Measurements from ENCODE around the gene RASSF3.
"Not testable (repeated sequence)": the region's sequence is repeated elsewhere in the genome, so short reads cannot be mapped to it uniquely, and the experiment has no call there.

RASSF3 gene

DNA sequence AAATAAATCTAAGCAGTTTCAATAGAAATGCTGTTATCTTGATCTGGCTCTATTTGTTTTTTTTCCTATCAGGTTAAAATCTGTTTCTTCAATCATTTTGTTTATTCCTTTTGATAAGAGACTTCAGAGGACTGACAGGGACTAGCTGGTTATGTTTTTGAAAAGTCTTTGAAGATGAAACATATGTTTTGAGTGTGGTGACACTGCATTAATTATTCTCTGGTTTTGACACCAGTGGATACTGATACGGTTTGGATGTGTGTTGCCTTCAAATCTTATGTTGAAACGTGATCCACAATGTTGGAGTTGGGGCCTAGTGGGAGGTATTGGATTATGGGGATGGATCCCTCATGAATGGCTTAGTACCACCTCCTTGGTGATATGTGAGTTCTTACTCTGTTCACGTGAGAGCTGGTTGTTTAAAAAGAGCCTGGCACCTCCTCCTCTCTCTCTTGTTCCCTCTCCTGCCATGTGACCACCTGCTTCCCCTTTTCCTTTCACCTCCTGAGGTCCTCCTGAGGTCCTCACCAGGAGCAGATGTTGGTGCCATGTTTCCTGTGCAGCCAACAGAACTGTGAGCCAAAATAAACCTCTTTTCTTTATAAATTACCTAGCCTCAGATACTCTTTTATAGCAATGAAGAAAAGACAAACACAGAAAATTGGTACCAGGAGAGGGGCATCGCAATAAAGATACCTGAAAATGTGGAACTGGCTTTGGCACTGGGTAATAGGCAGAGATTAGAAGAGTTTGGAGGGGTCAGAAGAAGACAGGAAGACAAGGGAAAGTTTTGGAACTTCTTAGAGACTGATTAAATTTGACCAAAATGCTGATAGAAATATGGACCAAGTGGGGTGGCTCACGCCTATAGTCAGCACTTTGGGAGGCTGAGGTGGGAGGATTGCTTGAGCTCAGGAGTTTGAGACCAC, 23.0 kb downstream of the RASSF3 start:
- no peak for DNase-seq (ENCODE audit: low read depth)

DNA sequence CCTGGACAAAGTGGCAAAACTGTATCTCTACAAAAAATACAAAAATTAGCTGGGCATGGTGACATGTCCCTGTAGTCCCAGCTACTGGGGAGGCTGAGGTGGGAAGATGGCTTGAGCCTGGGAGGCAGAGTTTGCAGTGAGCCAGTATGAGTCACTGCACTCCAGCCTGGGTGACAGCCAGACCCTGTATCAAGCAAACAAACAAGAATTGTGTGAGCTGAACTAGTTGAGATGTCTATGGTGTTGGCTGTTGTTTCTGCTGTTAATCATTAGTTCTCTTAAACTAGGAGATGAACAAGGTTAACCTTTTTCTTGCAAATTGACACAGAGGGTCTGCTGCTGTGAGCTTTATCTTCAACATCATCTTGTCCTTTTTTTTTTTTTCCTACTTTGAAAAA, 23.6 kb downstream of the RASSF3 start:
- DNase-seq (ENCODE audit: low read depth), result no peak

DNA sequence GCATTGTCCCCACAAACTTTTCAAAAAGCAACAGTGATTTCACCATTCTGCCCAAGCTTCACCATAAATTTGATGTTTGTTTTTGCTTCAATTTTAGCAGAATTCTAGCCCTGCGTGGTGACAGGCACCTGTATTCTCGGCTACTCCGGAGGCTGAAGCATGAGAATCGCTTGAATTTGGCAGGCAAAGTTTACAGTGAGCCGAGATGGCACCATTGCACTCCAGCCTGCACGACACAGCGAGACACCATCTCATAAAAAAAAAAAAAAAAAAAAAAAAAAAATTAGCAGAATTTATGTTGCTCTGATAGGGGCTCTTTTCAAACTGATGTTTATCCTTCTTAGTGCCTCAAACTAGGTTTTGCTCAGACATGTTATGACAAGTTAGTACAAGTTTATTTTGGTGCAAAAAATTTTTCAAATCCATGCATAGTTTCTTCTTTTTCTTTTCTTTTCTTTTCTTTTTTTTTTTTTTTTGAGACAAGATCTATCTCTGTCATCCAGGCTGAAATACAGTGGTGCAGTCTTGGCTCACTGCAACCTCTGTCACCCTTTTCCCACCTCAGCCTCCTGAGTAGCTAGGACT, 24.3 kb downstream of the RASSF3 start:
- DNase-seq (ENCODE audit: low read depth), result no peak

GRCh38 chr12:64635356-64635998, 25.2 kb downstream of the RASSF3 start:
- no peak for DNase-seq (ENCODE audit: low read depth)

- no peak for DNase-seq (ENCODE audit: low read depth)
Observed at GRCh38 chr12:64636856-64637255, 26.6 kb downstream of the RASSF3 start.

GRCh38 chr12:64639466-64639865, 29.2 kb downstream of the RASSF3 start:
- no peak for DNase-seq (ENCODE audit: low read depth)

DNA sequence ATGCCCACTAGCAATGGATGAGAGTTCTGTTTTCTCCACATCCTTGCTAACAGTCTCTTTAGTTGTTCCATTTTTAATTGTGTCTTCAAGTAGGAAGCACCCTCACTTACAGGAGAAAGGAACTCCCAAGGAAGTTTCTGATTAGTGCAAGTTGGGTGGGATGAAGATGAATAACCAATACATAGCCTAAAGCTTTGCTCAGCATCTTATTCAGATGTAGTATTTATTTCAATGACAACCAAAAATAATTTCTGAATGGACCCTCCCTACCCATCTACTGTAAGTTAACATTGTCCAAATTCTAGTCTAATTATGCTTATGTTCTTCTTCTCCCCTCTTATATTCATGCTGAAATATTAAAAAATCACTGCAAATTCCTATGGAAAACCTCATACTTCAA, 36.0 kb downstream of the RASSF3 start:
- DNase-seq (ENCODE audit: low read depth), result no peak

DNA sequence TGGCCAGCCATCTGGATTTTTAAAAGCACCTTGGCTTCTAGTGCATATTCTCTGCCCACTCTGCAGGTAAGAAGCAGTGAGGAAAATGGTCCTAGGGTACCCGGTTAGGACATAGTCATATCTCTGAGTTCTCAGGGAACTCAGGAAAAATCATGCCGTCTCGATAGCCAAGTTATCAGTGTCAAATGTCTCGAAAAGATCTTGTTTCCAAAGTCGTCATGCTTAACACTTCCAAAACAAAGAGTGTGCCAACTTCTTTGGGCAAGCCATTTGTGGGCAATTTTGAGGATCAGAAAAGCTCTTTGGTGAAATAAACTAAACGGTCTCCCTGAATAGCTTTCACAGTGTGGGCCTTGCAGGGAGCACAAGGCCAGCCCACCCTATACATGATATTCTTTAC, 39.2 kb downstream of the RASSF3 start:
- no peak for DNase-seq (ENCODE audit: low read depth)

GRCh38 chr12:64650762-64651161, 40.5 kb downstream of the RASSF3 start:
- DNase-seq (ENCODE audit: low read depth), result no peak

DNA sequence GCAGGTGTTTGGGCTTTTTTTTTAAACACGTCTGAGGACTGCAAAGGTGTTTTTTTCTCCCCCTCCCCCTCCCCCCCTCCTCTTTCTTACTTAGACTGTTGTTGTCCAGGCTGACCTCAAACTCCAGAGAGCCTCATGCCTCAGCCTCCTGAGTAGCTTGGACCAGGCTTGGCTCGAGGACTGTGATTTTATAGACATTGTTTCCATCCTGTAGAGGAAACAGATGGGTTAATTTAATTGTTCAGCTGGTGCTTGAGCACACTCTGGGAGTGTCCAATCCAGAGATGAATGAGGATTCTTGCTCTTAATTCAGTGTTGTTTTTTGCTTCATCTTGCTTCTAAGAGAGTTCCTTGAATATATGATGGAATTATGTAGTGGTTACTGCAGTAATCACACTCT, 42.1 kb downstream of the RASSF3 start:
- no peak for DNase-seq (ENCODE audit: low read depth)

DNA sequence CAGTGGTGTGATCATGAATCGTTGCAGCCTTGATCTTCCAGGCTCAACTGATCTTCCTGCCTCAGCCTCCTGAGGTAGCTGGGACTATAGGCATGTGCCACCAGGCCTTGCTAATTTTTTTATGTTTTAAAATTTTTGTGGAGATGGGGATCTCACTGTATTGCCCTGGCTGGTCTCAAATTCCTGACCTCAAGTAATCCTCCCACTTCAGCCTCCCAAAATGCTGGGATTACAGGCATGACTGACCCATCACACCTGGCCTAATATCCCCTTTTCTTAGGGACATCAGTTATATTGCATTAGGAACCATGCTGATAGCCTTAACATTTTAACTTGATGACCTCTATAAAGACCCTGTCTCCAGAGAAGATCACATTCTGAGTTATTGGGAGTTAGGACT, 42.8 kb downstream of the RASSF3 start:
- no peak for DNase-seq (ENCODE audit: low read depth)

DNA sequence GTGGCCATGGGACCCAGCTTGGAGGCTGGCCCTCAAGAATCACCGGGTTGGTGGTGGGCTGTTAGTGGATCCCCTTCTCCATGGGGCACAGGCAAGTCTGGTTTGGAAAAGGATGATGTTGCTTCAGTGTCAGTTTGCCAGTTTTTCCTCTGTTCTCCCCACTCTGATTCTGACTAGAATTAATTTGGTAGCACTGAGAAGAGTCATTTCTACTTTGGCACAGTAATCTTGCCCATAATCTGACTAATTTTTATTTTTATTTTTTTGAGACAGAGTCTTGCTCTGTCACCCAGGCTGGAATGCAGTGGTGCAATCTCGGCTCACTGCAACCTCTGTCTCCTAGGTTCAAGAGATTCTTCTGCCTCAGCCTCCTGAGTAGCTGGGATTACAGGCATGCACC, 43.6 kb downstream of the RASSF3 start:
- DNase-seq (ENCODE audit: low read depth), result not testable (repeated sequence)

DNA sequence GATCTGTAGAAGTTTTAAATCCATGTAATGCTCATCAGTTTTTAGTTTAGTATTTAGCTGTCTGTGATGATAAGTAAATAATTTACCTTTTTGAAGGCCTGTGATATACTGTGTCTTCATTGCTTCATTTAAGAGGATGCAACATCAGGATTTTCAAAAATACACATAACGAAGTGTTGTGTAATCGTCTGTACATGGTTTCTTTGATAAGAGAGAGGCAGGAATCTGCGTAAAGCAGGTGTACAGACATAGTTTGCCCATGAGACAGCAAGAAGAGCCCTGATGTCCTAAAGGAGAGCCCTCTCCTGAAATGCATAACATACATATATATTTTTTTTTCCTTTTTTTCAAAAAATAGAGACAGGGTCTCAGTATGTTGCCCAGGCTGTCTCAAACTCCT, 44.8 kb downstream of the RASSF3 start:
- no peak for DNase-seq (ENCODE audit: low read depth)

DNA sequence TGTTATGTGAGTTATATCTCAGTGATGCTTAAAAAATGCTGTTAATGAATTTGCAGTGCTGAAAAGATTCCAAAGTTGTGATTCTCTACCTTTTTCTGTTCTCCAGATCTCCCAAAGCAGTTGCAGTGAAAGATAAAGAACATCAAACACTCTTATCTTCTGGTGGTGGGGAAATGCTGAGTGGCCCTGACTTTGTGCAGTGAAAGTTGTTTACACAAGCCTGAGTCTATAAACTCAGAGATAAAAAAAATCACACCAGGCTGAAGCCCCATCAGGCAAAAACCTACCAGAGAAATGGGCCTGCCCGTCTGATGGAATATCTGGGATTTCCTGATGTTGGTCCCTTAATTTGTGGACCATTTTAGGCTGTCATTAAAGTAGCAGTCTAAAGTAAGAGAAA, 46.1 kb downstream of the RASSF3 start:
- no peak for DNase-seq (ENCODE audit: low read depth)

DNA sequence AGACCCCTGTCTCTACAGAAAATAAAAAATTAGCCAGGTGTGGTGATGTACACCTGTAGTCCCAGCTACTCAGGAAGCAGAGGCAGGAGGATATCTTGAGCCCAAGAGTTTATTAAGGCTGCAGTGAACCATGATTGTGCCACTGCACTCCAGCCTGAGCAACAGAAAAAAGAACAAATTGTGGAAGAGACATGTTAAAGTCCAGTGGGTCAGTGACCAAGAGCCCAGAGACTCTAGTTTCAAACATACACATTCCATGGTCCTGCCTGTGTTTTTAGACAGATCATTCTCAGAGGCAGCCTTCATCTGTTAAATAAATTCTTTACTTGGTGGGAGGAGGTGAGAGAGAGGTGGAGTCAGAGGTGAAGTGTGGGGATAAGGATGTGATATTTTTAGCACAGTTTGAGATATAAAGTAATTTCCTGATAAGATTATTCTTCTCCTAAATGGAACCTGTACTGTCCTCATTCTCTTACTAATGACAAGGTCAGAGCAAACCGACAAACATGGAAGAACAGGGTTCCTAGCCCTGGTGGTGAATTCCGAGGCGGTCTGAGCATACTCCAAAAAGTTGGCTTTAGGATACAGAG, 48.7 kb downstream of the RASSF3 start:
- no peak for DNase-seq (ENCODE audit: low read depth)

GRCh38 chr12:64660237-64661018, 50.1 kb downstream of the RASSF3 start:
- no peak for DNase-seq (ENCODE audit: low read depth)

- DNase-seq (ENCODE audit: low read depth), result no peak
Observed at GRCh38 chr12:64663015-64663414, 52.7 kb downstream of the RASSF3 start.

DNA sequence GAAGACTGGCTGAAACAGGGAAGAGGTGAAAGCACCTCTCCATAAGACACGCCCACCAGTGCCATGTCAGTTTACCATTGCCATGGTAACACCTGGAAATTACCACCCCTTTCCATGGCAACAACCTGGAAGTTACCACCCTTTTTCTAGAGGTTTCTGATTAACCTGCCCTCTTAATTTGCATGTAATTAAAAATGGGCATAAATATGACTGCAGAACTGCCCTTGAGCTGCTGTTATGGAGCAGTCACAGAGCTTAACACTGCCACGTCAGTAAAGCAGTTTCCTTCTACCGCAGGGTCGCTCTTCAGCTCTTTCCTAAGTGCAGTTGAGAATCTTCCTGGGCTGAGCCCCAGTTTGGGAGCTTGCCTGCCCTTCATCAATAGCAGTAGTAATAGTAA, 55.2 kb downstream of the RASSF3 start:
- DNase-seq (ENCODE audit: low read depth), result no peak

DNA sequence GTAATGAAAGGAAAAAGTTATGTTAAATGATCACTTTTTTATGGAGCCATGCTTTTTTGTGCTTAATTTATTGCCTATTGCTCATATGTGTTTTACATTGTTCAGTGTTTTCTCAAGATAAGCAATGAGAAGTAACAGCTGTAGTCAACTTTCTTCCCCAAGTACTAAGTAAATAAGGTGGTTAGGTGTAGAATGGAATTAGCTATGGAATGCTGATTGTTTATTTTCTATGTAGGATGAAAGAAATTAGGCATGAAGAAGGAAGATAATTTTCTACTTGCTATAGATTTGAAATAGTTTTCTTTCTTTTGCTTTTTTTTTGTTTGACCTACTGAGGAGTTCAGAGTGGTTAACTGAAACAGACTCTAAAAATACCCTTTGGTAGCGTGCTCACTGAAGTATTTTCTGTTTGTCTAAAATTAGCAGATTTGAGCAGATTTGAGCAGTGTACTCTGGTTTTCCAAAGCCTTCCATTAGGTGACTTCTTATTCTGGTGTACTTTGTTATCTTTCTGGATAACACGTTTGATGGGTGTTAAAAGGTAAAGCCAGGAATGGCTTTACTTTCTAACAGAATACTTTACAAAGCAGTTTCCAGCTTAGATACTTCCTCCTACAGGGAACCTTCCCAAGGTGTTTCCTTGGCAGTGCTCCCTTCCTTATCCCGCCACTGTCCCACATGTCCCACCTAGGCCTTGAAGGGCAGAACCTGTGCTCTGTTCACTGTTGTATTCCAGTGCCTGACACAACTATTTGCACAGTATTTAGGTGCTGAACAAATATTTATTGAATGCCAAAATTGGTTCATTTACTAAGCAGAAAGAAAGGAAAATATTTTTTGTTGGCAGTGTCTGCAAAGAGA, 56.0 kb downstream of the RASSF3 start:
- DNase-seq (ENCODE audit: low read depth), result no peak

DNA sequence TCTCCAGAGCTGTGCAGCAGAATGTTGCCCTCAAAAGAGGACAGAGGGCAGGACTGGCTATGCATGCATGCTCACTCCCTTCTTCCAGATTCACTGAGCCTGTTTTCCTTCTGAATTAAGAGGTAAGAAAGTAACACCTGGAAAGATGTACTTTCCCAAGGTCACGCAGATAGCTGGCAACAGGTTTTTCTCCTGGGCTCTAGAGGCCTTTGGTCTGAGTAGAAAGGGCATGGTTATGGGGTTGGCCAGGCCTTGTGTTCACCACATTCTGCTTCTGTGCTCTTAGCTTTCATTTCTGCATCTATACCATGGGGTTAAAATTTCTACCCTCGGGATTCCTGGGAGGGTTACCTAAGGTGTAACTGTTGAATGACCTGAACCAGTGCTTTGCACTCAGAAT, 57.5 kb downstream of the RASSF3 start:
- DNase-seq (ENCODE audit: low read depth), result no peak

DNA sequence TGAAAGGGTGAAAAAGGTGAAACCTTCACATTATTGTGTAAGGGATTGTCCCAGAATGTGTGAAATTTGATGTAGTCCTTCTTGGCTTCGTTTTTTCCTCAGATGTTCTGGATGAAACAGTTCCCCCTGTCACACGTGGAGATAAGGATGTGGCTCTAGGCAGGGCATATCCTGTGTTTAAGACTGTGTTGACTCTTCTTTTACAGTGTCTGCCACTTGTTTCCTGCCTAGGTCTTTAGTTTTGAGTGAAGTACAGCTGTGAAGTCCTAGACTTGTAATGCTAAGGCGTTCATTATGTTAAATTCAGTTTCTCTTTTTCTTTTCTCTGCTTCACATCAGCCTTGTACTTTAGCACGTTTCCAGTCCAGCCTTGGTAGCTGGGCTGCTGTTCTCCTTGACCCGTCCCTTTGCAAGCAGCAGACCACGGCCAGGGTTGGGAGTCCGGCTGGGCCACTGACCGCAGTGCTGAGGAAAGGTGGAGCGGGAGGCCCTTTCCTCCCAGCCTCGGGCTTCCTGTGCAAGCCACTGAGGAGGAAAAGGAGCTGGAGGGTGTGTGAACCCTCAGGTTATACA, 59.1 kb downstream of the RASSF3 start:
- no peak for DNase-seq (ENCODE audit: low read depth)
